ENCODE results near the gene NINJ2. TPM values are rescaled to one million over a fixed set of nuclear protein-coding genes. Genes with fewer than 3 reads are reported as not detected.
"Not testable (repeated sequence)": the region's sequence is repeated elsewhere in the genome, so short reads cannot be mapped to it uniquely, and the experiment has no call there.

NINJ2 gene
- polyA plus RNA-seq, 2 of the 4 experiments (the other 2 are of a cell fraction): 0.76 to 1.2 TPM

DNA sequence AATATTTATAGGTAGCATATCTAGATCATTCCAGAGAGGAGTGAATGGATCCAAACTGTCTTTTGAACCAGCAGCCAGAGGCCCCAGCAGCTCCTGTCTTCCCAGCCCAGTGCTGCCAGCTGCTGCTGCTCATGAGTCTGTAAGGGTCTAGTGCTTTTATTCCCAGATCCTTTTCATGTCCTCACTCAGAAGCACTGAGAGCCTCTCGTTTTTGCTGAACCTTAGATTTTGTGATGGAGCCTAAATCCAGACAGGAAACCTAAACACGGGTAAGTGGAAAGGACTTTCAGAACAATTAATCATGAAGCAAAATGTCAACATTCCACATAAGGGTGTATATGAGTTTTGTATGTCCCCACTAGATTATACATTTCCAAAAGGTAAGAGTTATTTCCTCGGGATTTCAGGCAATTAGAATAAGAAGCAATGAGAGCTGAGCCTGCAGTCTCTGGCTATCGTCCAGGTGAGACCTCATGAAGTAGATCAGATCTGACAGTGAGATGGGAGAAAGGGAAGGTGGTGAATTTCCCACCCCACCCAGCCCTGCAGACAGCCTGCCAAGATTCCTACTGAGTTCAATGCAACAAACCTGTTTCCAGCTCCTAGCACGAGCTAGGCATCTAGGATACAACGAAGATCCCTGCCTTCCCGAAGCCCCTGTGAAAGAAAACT, 84.4 kb downstream of the NINJ2 start:
- DNase-seq (ENCODE audit: low read depth in 1 of 2, low spot score in 1 of 2) (peak in 1 of 2 experiments; percentile 31), ATAC-seq (peak in 1 of 2 experiments; percentile 19; a peak in 2 of 6 replicates), FAIRE-seq (no peak)
- TF ChIP-seq HOXB5 (CRISPR knock-in tag; IDR thresholded peaks at IDR 0.05) (peak; percentile 47; the same call in 1 of the 2 replicates), MAZ (IDR thresholded peaks at IDR 0.05; ENCODE audit: borderline replicate concordance, low read depth, low read length) (no peak)
- Histone ChIP-seq H3K4me1 (peaks cover 40% of the 10 kb centered on the region), H3K4me2 (peak overlapping the region; percentile 62), H3K4me3 (no peak overlapping the region), H3K27ac (peak overlapping the region; percentile 54 to 63; a peak in 5 of 6 replicates), H3K9me3 (peaks cover 5% of the 10 kb centered on the region; the same call in 1 of the 3 replicates)
- ChIA-PET CTCF (interaction anchor here (0.6 to 13.7 kb wide), 6 partner anchors 30 to 1007 kb away, joined by 3 to 292 read pairs (median 4); partner anchors contain the start of genes RAD52 and WNK1), POLR2A (interaction anchor here (1.1 to 4.0 kb wide), 2 partner anchors 172 kb away, joined by 3 to 43 read pairs; partner anchors contain the start of gene WNK1)
- WGBS (ENCODE audit: missing lambda C conversion rate): 34% methylated on average over 7 of the region's 7 CpGs

DNA sequence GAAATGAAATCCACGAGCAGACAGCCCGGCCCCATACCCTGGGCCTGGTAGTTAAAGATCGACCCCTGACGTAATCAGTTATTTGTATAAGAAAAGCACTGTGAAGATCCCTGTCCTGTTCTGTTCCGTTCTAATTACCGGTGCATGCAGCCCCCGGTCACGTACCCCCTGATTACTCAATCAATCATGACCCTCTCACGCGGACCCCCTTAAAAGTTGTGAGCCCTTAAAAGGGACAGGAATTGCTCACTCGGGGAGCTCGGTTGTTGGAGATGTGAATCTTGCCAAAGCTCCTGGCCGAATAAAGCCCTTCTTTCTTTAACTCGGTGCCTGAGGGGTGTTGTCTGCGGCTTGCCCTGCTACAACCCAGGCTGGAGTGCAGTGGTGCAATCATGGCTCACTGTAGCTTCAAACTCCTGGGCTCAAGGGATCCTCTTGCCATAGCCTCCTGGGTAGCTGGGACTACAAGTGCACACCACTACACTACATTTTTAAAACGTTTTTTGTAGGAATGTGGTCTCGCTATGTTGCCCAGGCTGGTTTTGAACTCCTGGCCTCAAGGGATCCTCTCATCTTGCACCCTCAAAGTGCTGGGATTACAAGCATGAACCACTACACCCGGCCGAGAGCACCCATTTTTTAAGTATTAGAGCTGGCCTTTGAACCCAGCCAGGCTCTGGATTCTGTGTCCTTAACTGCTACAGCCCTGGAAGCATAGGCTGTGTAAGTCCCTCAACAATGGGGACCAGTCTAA, 85.1 kb downstream of the NINJ2 start:
- POLR2A ChIA-PET: interaction anchor here (4.0 kb wide), 1 partner anchor 173 kb away, joined by 43 read pairs; the partner anchor contains the start of gene WNK1
- DNase-seq (ENCODE audit: low read depth in 1 of 2, low spot score in 1 of 2); H3K9me3 ChIP-seq; FAIRE-seq; ATAC-seq; H3K4me3 ChIP-seq: not testable (repeated sequence)
- Histone ChIP-seq H3K4me1 (peaks cover 46% of the 10 kb centered on the region), H3K27ac (peak overlapping the region; percentile 54 to 63; a peak in 5 of 6 replicates), H3K4me2 (peak overlapping the region; percentile 62; the same call in 1 of the 3 replicates)
- WGBS (ENCODE audit: missing lambda C conversion rate): 83% methylated on average over 19 of the region's 19 CpGs
- CTCF ChIA-PET: interaction anchor here (3.8 to 13.7 kb wide), 3 partner anchors 8 to 237 kb away, joined by 24 to 292 read pairs (median 78); partner anchors contain the start of gene WNK1

DNA sequence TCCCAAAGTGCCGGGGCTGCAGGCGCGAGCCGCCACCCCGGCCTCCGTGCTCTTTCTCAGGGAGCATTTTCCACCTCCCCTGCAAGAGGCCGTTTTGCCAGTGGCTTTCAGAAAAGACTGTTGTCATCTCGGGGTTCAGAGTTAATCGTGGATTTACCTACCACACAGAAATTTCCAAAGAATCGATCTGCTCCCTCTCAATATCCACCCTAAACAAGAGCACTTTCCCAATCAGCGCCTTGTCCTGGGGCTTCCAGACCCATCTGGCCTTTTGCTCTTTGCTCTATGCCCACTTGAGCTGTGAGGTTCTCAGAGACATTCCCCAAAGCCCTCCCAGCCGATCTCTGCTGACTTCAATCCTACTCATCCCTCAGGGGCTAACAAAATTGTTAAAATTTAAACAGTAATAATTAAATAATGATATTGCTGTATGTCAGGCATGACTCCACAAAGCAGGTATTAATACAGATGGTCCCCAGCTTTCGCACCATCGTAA, 86.6 kb downstream of the NINJ2 start:
- H3K4me1 ChIP-seq: peaks cover 61% of the 10 kb centered on the region
- ChIA-PET POLR2A (interaction anchor here (1.0 to 4.0 kb wide), 4 partner anchors 56 to 372 kb away, joined by 3 to 43 read pairs (median 12); partner anchors contain the start of genes RAD52 and WNK1), CTCF (interaction anchor here (0.5 to 13.7 kb wide), 49 partner anchors 9 to 1006 kb away, joined by 3 to 292 read pairs (median 6); partner anchors contain the start of genes NINJ2, RAD52 and WNK1)
- no peak for FAIRE-seq
- WGBS (ENCODE audit: missing lambda C conversion rate): 83% methylated on average over 14 of the region's 14 CpGs
- H3K4me2 ChIP-seq: peak overlapping the region; percentile 61
- no peak overlapping the region for H3K4me3 ChIP-seq
- H3K9me3 ChIP-seq: peaks cover 5% of the 10 kb centered on the region; the same call in 1 of the 3 replicates
- TF ChIP-seq ZFP36 (IDR thresholded peaks at IDR 0.05; ENCODE audit: borderline replicate concordance, partially characterized antibody): no peak
- TF ChIP-seq MAFK (IDR thresholded peaks at IDR 0.05; ENCODE audit: partially characterized antibody): no peak
- TF ChIP-seq TFCP2L1 (CRISPR knock-in tag; IDR thresholded peaks at IDR 0.05): no peak
- TF ChIP-seq HDAC2 (IDR thresholded peaks at IDR 0.05): no peak
- TF ChIP-seq KDM5A (IDR thresholded peaks at IDR 0.05): no peak
- no peak for TF ChIP-seq BHLHE40 (IDR thresholded peaks at IDR 0.05; ENCODE audit: low read depth, low read length)
- TF ChIP-seq, protein P1, sequence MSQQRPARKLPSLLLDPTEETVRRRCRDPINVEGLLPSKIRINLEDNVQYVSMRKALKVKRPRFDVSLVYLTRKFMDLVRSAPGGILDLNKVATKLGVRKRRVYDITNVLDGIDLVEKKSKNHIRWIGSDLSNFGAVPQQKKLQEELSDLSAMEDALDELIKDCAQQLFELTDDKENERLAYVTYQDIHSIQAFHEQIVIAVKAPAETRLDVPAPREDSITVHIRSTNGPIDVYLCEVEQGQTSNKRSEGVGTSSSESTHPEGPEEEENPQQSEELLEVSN (IDR thresholded peaks at IDR 0.05; ENCODE audit: borderline replicate concordance, low read depth): no peak
- TF ChIP-seq MAX (IDR thresholded peaks at IDR 0.05): no peak
- TF ChIP-seq POLR2A (IDR thresholded peaks at IDR 0.05; ENCODE audit: low read length): no peak
- no peak for TF ChIP-seq TP53 (CRISPR knock-in tag; IDR thresholded peaks at IDR 0.05)
- no peak for TF ChIP-seq NR3C1 (IDR thresholded peaks at IDR 0.05)
- TF ChIP-seq KDM1A (IDR thresholded peaks at IDR 0.05; ENCODE audit: low read depth): no peak
- no peak for TF ChIP-seq GATA3 (IDR thresholded peaks at IDR 0.05; ENCODE audit: borderline replicate concordance)
- peak overlapping the region; percentile 82 to 97 for H3K27ac ChIP-seq
- no peak for ATAC-seq
- no peak for DNase-seq (ENCODE audit: low read depth in 1 of 2, low spot score in 1 of 2)

DNA sequence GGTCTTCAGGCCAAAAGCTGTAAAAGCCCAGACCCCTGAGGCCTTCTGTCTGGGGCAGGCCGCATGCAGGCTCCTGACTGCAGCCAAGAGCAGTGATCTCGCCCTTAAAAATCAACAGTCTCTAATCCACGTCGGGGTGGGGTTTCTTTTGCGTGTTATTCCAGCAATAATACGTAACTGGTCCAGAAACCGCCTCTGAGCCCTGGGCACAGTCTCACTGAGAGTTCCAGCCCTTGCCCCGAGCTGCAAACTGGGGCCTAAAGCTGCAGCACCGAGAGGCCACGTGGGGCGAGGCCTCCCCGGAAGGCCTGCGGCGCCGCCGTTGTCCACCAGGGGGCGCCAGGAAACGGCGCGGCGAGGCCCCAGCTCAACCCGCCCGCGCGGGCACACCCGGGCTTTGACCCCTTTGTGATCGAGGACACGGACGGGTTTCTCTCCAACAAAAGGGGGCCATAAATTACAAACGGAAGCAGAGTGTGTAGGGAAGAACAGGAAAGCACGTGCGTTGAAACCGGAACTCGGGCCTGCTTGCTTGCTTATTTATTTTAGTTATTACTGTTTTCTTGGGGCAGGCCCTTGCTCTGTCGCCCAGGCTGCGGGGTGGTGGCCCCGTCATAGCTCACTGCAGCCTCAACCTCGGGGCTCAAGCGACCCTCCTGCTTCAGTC, 87.2 kb downstream of the NINJ2 start:
- H3K4me3 ChIP-seq: no peak overlapping the region
- ATAC-seq: peak; percentile 42 to 64; a peak in 5 of 6 replicates
- ChIA-PET POLR2A (interaction anchor here (0.6 to 4.0 kb wide), 7 partner anchors 34 to 373 kb away, joined by 3 to 43 read pairs (median 4); partner anchors contain the start of genes RAD52 and WNK1), CTCF (interaction anchor here (0.5 to 13.7 kb wide), 58 partner anchors 10 to 1007 kb away, joined by 3 to 292 read pairs (median 5); partner anchors contain the start of genes NINJ2, RAD52 and WNK1)
- peak; percentile 83 to 84 for DNase-seq (ENCODE audit: low read depth in 1 of 2, low spot score in 1 of 2)
- no peak for FAIRE-seq
- H3K27ac ChIP-seq: peak overlapping the region; percentile 82 to 97
- peak overlapping the region; percentile 61 for H3K4me2 ChIP-seq
- 10% methylated on average over 38 of the region's 39 CpGs for WGBS (ENCODE audit: missing lambda C conversion rate)
- peaks cover 63% of the 10 kb centered on the region for H3K4me1 ChIP-seq
- H3K9me3 ChIP-seq: peaks cover 5% of the 10 kb centered on the region; the same call in 1 of the 3 replicates
- TF ChIP-seq HOXB5 (CRISPR knock-in tag; IDR thresholded peaks at IDR 0.05) (peak; percentile 86; the same call in 1 of the 2 replicates), SREBF2 (IDR thresholded peaks at IDR 0.05) (no peak), ZSCAN20 (CRISPR knock-in tag; IDR thresholded peaks at IDR 0.05) (no peak), GATA3 (IDR thresholded peaks at IDR 0.05; ENCODE audit: borderline replicate concordance) (no peak), EP300 (IDR thresholded peaks at IDR 0.05) (no peak), HEYL (CRISPR knock-in tag; IDR thresholded peaks at IDR 0.05) (no peak), RNF2 (IDR thresholded peaks at IDR 0.05; ENCODE audit: borderline replicate concordance, low read depth) (no peak), CHD4 (IDR thresholded peaks at IDR 0.05; ENCODE audit: borderline replicate concordance) (no peak), NPAS2 (CRISPR knock-in tag; IDR thresholded peaks at IDR 0.05; ENCODE audit: borderline replicate concordance) (peak; percentile 24), KDM1A (IDR thresholded peaks at IDR 0.05; ENCODE audit: low read depth) (no peak), FOSB (CRISPR knock-in tag; IDR thresholded peaks at IDR 0.05) (no peak), POLR2A (IDR thresholded peaks at IDR 0.05; ENCODE audit: low read length) (peak; percentile 19), EHF (CRISPR knock-in tag; IDR thresholded peaks at IDR 0.05) (peak; percentile 93), KDM5A (IDR thresholded peaks at IDR 0.05) (no peak), MAX (IDR thresholded peaks at IDR 0.05) (peak; percentile 100), TFCP2L1 (CRISPR knock-in tag; IDR thresholded peaks at IDR 0.05) (no peak), ZFP36 (IDR thresholded peaks at IDR 0.05; ENCODE audit: borderline replicate concordance, partially characterized antibody) (no peak)
- TF ChIP-seq, protein P2, sequence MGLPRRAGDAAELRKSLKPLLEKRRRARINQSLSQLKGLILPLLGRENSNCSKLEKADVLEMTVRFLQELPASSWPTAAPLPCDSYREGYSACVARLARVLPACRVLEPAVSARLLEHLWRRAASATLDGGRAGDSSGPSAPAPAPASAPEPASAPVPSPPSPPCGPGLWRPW (IDR thresholded peaks at IDR 0.05): no peak

Measured in A549 (cell line).